Urothelium cell line (cell line): ENCODE results near the gene ALDOB.

Source experiments
- DNase-seq: peaks from one replicate; pipeline ENCODE4 v3.0.0; 2011; ENCODE audit warnings: low spot score, mixed read lengths
- FAIRE-seq: peaks from 2 replicates; lab custom pipeline; 2011; peaks lifted over from hg19 to GRCh38; lab: Jason Lieb, UNC

ALDOB gene

DNA sequence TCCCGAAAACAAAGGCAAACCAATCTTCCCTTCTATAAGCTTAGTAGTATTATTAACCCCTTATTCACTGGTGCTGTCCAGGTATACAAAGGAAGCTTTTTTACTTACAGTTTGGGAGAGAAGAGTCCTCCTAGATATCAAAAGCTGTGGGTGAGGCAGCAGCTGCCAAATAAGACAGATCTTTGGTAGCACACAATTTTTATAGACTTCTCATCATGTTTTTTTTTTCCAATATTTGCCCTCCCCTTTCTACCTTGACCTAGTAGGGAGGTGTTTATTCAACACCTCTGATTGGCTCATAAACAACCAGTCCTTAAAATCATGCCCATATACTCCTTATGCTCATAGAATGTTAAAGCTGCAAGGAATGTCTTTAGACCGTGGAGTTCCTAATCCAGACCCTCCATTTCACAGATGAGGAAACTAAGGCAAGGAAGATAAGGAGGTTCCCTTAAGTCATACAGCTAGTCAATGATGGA is at the start of gene ALDOB:
Gene ALDOB, minus strand, starts transcription at position 174 of the 479 bp plus-strand sequence. CDS start 4,887 bp downstream, outside the sequence.
- DNase-seq (no peak), FAIRE-seq (no peak)

DNA sequence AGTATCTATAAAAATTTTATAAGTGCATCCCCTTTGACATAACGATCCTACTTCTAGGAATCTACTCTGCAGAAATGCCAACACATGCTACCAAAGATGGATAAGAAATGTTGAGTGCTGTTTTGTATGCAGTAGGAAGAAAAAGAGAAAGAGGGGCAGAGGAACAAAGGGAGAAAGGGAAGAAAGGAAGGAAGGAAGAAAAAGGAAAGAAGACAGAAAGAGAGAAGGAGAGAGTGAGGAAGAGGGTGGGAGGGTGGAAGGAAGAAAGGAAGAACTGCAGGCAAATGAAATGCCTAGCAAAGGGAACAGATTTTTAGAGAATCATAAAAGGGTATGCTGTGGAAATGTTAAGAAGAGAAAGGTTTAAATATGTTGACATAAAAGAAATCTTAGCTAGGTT is 48.5 kb upstream of the ALDOB start:
- no peak for DNase-seq
- no peak for FAIRE-seq

DNA sequence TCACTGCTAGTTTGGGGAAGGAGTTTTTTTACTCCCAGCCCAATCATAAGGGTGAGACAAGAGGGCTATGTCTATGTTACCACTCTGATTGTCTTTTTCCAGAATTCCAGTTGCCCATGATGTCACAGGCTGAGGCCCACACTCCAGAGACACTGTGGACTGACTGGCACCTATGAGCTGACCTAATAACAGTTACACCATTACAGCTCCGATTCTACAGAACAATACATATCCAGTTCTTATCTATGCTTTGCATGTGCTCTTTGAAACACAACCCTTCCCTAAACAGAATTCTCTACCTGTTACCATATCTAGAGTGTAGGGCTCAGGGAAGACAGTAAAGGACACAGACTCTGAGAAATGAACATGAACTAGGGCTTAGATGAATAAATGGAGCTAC is 45.7 kb upstream of the ALDOB start:
- FAIRE-seq (no peak), DNase-seq (no peak)

DNA sequence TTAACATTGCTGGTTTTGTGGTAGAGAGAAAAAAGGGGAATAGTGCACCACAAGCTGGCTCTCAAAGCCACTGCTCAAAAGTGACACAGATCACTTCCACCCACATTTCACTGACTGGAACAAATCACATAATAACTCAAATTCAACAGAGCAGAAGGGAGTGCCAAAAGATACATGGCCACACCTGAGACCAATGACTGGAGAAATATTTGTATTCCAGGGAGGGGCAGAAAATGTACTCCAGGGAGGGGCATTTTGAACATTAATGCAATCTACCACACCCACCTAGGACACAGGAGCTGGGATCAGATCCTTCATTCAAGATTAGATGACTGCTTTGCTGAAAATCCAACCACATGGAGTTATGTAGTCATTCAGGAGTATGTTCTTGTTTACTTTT is 44.8 kb upstream of the ALDOB start:
- DNase-seq (no peak), FAIRE-seq (no peak)

DNA sequence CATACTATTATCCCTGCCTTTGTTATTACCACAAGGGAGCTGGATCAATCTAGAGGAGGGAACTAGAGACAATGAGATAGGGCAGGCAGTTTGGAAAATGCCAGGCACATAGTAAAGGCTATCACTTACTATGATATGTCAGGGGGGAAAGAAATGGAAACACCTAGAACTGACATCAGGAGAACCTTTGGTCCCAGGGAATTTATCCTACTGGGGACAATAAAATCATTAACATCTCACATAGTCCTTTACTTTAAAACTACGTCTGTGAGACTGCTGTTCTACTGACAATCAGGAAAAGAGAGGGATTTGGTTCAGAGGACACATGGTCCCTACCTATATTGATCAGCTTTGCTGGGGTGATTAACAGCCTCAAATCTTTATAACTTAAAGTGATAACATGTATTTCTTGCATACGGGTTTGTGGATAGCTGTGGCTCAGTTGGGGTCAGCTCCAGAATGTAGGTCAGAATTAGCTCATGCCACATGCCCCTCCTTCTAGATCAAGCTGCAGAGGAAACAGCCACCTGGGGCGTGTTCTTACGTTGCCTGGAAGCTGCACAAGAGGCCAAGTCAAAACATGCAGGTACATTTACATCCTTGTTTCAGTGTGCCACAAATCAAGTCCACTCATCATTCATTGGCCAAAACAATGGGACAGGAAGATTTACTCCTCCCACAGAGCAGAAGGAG is 43.9 kb upstream of the ALDOB start:
- DNase-seq (no peak), FAIRE-seq (no peak)

DNA sequence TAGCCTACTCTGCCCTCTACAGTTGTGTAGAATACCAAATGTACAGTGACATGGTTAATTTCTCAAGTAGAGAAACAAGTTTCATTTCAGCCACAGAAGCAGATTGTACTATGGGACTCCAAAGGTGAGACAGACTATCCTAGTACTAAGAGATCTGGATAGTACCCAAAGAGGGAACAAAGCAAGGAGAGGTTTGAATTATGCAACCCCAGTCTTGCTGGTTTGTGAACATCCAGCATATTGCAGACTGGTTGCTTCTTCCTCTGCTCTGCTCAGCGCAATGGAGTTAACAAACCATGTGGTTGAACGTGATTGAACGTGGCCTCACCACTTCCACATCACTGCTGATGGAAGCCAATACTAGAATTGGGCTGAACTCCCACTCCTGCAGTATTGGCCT is 43.3 kb upstream of the ALDOB start:
- FAIRE-seq, result no peak

DNA sequence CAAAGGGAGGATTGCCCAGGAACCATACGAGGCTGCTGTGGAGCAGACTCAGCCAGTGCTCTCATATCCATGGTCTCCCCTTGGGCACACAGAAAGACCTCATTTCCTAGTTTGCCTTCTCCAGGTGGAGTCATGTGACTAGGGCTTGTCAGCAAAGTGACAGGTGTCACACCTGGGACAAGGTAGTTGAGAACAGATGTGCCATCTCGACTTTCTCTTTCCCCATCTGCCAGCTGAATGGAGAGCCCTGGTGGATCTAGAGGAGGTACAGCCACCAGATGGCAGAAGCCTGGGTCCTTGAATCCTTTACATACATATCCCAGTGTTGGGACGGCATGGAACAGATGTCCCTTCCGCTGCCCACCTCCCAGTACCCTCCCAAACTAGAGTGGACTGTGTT is 42.9 kb upstream of the ALDOB start:
- FAIRE-seq, result no peak
- no peak for DNase-seq

More for the DNA sequence above, 43.3 kb upstream of the ALDOB start:
- no peak for DNase-seq

DNA sequence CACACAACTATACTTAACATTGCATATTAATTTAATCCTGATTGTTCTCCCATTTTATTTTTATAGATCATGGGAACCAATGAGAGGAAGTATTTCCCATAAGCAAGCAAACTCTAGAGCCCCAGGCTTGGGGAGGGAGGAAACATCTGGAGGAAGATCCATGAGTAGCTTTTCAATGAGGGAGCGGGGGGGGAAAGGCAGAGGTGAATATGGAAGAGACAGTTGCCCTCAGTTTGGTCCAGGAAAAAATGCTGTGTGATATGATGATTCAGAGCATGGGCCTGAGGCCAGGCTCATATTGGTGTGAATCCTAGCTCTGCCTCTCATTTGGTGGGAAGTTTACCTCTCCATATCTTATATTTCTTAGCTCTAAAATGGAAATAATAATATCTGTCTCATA is 42.2 kb upstream of the ALDOB start:
- DNase-seq, result no peak
- FAIRE-seq, result no peak

DNA sequence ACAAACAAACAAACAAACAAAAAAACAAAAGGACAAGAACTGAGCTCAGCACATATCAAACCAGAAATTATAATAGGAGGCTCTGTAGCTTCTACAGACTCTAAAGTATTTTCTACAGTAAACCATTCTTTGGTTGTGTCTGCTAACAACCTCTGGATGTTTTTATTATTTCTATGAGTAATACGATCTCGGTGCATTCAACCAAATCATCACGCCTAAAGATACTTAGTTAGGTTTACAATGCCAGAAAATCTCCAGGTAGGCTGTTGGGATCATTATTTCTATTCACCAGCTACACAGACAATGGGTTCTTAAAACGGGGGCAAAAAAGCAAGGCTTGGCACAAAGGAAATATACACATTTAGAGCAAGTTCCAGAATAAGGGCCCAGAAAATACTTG is 41.6 kb upstream of the ALDOB start:
- DNase-seq (no peak), FAIRE-seq (no peak)

DNA sequence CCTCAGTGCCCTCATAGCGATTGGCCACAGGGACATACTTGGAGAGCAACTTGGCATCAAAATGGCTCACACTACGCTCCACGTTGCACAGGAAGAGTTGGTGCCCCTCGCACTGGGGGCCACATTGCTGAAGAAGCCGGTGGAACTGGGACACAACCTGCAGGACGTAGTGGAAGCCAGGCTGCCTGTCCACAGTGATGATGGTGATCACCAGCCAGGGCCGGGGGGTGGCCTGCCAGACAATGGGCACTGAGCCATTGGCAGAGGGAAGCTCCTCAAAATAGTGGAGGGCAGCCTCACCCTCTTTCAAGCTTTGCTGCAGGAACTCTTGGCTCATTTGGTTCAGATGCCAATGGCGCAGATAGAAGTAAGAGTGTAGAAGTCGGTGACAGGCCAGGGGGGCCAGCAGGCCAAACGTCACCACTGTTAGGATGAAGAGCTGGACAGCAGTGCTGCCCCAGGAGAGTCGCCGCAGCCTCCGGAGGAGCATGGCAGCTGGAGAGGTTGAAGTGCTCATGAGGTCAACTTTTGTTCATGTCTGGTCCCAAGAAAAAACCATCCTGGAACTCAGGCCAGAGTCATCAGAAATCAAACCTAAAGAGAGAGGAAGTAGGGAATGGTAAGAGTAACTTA is 41.1 kb upstream of the ALDOB start:
- FAIRE-seq (no peak), DNase-seq (no peak)

DNA sequence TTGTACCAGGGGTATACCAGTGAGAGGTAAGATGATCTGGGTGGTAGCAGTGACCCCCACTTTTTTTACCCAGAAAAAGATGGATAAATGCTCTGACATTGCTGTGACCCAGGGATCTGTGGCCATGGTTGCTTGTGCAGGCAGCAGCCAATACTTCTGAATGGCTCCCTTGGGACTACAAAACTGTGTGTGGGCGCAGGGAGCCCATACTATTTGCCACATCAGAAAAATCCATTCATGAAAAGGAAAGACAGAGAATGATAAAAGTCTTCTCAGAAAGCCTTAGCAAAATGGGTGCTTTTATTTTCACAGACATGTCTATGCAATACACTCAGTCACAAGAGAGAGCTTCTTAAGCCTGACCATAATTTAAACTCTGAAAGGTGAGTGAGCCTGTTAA is 37.3 kb upstream of the ALDOB start:
- DNase-seq (no peak), FAIRE-seq (no peak)

DNA sequence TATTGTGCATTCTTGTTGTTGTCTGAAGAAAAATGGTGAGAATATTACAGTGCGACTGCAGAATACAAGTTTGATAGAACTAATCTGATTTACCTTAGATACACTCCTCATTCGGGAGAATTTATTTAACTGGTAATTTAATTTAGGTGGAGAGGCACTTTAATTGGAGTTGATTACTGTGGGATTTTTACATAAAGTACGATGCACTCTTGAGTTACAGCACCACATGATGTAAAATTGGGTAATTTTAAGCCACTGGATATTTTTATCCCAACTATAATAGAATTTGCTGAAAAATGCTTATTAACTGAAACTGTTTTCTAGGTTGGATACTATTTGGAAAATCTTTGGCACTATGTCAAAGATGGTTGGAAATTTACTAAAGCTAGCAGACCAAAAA is 35.4 kb upstream of the ALDOB start:
- DNase-seq, result no peak
- no peak for FAIRE-seq

DNA sequence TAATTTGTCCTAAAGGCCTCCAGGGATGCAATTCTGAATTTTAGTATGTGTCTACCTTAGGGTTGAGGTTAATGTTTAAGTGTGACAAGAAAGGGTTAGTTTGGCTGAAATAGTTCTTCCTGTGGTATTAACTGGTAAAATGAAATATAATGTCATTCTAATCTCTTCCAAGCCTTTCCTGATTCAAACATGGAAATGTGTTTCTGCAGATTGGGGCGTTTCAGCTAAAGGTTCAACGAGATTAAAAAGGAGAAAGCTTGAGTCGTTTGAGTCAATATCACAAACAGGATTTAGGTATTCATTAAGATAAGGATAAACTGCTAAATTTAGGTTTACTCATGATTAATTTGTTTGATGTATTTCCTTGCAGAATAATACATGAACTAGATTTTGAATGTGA is 34.4 kb upstream of the ALDOB start:
- FAIRE-seq (no peak), DNase-seq (no peak)

DNA sequence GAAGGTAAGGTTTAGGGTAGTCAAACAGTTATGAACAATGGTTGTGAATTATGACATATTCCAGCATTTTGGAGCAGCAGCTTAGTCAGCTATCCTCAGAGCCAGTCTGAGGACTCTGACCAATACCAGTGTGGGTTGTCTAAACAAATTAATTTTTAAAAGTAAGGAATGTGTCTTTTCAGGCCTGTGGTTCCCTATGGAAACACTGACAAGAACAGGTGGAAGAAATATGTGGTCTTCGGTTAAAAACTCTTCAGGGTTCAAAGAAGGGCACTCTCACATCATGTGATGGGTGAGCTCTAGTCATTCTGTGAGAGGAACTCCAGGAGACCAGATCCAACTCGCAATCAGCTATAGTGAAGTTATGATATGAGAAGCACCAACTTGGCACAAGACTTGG is 33.5 kb upstream of the ALDOB start:
- DNase-seq (no peak), FAIRE-seq (no peak)

DNA sequence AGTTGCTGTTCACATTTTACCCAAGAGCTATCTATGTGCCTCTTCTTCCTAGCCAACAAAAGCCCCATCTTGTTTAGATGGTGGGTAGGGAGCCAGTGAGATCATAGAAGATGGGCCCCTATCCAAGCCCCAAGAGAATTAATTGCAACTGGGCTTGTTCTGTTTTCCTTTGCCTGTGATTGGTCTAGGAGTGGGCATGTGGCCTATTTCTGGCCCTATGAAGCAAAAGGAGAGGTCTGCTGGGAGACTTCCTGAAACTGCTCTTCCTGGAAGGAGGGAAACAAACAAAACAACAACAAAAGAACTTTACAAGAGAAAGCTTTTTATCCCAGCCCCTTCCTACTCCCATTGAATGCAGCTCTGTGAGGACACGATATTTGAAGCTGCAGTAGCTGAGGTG is 32.5 kb upstream of the ALDOB start:
- FAIRE-seq (no peak), DNase-seq (no peak)

DNA sequence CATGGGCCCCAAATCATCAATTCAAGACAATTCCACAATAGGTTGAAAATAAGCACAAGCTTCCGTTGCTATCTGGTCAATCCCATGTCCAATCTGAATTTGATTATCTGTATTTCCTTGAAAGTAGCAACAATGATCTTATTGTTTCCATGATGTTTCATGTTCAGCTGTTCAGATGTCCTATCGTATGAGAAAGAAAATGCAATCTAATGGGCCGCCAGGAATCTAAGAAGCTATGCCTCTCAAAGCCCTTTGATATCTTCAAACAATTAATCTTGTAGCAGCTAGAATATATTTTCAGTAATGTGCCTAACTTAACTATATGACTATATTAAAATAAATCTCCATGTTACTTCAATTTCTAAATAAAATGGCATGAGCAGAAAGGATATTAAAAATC is 32.1 kb upstream of the ALDOB start:
- FAIRE-seq (no peak), DNase-seq (no peak)

DNA sequence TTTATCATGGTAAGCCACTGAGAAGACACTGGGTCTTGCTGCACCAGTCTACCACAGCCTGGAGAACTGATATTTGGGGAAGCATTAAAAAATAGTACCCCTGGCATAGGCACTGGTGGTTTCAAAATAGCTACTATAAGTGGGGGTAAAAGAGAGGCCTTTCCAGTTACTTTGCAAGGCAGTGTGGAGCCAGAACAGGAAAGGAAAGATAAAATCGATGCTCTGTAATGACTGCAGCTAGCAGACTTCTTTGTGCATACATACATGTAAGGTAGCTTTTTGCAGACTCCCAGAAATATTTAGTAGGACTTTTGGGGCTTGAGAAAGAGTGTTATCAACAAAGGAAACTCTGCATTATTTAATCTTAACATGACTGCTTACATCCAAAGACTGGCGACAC is 31.3 kb upstream of the ALDOB start:
- FAIRE-seq (no peak), DNase-seq (no peak)

DNA sequence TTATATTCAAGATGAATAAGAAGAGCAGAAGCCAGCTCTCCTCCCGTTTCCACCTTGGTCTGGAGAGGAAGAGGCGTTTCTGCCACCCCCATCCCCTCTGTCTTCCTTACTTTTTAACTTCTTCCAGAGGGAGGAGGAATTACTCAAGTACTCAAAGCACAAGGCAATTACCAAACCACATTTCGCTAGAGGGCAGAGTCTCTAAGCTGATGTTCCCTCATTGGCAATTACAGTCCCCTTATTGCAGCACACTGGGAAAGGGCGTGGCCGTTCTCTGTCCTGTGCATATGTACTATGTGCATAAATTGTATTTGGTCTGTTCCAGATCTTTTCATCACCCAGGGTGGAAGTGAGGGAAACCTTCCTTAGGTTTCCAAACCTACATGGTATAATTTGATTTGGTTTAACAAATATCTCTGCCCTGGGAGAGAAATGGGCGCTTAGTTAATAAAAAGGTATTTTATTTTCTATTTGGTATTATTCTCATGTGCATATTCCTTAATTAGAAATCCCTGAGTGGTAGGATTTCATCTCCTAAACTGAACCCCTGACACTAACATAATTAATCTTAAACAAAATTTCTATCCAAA is 29.8 kb upstream of the ALDOB start:
- peak; percentile 43 for DNase-seq

DNA sequence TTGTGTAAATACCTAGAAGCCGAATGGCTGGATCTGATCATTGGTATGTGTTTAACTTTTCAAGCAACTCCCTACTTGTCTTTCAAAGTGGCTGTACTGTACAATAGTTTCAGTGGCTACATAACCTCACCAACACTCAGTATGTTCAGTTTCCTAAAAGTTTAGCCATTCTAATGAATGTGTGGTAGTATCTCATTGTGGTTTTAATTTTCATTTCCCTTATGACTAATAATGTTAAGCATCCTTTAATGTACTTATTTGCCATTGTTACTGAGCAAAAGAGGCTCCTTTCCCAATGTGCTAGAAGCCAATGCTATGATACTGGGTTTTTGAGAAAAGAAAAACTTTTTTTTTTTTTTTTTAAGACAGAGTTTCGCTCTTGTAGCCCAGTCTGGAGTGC is 27.8 kb upstream of the ALDOB start:
- FAIRE-seq (no peak), DNase-seq (no peak)

More for the DNA sequence above, 29.8 kb upstream of the ALDOB start:
- FAIRE-seq, result no peak

DNA sequence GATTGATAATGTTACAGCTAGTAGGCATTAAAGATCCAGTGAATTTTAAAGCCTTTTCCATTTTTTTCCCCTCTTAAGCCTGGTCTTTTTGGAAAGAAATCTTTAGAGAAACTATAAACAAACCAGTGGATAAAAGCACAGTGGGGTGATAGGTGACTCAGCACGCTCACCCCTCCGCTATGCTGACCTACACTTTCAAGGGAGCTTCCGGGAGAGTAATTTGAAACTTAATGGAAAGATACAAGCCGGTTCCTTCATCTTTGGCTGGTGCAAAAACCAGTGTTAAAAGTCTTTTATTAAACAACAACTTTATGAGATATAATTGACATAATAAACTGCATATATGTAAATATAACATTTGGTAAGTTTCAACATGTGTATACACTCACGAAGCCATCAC is 27.0 kb upstream of the ALDOB start:
- FAIRE-seq, result no peak
- DNase-seq, result no peak

DNA sequence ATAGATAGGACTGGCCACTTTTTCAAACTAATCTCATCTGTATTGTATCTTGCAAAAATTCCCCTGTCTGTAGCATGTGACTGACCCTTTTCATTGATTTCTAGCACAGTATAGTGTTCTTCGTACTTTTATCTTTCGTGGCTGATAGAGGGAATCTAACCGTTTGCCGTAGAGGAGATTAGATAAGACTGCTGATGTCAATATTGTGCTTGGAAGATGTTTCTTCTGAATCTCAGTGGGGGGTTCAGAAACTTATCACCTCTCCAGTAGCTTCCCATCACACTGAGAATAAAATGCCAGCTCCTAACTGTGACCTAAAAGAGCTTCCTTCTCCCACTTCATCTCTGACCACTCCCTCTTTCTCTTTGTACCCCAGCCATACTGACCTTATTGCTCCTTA is 25.4 kb upstream of the ALDOB start:
- DNase-seq (no peak), FAIRE-seq (no peak)

DNA sequence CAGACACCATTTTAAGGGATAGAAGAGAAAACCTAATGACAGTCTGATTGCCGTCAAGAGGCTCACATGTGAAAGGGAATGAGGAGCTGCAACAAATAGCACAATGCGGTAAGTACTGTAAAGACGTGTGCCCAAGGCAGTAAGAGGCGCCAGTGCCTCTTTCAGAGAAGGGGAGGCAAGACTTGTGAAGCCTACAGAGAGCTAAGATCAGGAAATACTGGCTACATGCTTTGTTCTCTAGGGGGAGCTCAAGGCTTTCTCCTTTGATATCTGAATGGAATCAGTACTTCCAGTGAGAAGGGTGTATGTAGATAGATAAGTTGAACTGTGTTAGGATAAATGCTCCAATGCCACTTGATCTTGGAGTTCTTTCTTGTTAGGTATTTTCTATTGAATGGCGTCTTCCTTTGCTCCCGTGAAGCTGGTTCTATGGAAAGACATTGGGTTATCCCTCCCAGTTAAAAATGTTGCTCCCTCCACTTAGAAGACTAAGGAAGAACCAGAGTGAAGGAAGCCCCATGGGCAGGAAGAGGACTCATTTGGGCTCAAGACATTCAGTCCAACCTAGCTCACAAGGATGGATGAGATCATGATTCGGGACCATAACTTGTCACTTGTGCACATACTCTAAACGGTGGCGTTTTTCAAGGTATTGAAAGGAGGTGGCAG is 23.5 kb upstream of the ALDOB start:
- FAIRE-seq (no peak), DNase-seq (peak; percentile 64)
